Mesangial cell (primary cell): ENCODE data around the gene CTNS. TPM values are rescaled to one million over a fixed set of nuclear protein-coding genes. Genes with fewer than 3 reads are reported as not detected.

ENCODE experiments used
- total RNA-seq: library from RNA; depleted of rRNA; stranded (reverse); fragments of >200 nt; gene quantifications from 2 replicates; pipeline ENCODE4 v1.2.3, GENCODE V29; 2015

The CTNS gene
- 21.0 and 37.0 TPM in 2 replicates for total RNA-seq

GRCh38 chr17:3636154-3636907 lies at the start of gene CTNS, which contains the start of gene SHPK:
Gene CTNS, plus strand, starts transcription at chr17:3636760. Its CDS starts 3,447 bp downstream, at chr17:3640207.
Gene SHPK, minus strand, starts transcription at chr17:3636250. Its CDS starts 31 bp downstream, at chr17:3636219.

DNA sequence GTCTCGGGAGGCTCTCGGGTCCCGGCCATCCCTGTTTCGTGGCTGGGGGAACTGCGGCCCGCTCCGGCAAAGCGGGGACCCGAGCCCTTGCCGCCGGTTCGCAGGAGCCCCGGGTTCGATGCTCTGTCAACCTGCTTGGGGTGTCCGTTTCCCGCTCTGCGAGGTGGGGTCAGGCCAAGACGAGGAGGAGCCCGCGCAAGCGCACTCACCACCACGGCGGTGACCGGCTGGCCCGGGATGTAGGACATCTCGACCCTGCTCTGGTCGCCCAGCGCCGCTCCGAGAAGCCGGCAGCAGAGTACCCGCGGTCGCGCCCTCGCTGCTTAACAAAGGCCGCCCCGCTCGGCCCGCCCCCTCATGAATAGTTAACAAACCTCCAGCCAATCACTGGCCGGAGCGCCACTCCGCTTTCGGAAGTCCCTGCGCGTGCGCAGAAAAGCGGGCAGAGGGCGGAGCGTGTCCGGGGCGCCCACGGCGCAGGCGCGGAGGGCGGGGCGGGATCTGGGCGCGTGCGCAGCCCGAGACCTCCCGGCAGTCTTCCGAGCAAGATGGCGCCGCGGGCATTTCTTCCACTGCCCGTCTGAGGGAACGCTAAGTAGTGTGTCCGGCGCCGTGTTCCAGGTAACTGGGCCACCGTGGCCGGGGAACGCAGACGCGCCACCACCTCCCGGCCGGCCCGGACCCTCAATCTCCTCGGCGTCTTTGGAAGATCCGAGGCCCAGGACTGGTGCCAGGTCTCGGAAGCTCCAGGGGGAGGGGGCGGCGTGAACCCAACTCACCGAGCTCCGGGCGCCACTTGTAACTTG lies 31.9 kb downstream of the CTNS start, which contains the start of the genes EMC6 and TAX1BP3:
TSS of gene EMC6 (plus strand) at position 534 of the 806 bp plus-strand sequence. CDS start 335 bp downstream, outside the sequence.
TSS of gene TAX1BP3 (minus strand) at position 300 of the 806 bp plus-strand sequence. CDS start at position 248, 52 bp downstream.

DNA sequence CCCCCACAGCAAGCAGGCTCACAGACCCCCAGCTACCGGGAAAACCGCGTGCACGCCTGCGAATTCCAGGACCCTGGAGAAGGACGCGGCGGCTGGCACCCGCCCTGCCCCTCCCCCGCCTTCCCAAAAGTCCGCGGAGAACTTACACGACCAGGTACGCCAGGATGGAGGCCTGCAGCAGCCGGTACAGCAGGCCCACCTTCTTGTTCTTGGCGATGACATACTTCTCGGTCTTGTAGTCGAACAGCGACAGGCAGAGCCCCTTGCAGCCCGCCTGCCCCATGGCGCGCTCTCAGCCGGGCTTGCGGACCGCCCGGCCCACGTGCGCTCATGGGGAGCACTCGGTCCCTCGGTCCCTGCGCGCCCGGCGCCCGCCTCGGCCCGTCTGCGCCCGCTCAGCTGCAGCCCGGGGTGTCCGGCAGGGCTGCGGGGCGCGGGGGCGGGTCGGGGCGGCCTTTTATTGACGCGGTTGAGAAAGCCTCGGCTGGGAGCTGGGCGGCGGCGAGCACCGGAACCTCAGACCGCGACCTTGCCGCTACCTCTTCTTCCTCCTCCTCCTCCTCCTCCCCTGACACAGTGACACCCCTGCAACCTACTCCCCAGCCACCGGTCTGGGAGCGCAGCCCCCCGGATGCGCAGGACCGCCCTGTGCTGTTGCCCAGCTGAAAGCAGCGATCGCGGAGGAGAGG lies 59.3 kb downstream of the CTNS start, which contains the start of gene P2RX5:
TSS of gene P2RX5 (minus strand) at position 433 of the 689 bp plus-strand sequence. CDS start at position 283, 150 bp downstream.

Other genes with a start within 250 kb of the CTNS start
- not detected in 2 replicates for gene OR1E1, start 238.3 kb upstream of the CTNS start, total RNA-seq
- gene OR3A3, start 225.4 kb upstream of the CTNS start, total RNA-seq, result not detected in 2 replicates
- not detected in 2 replicates for gene OR1E2, start 202.9 kb upstream of the CTNS start, total RNA-seq
- 0.38 TPM in 1 of 2 replicates, not detected in the other for gene SPATA22, start 164.9 kb upstream of the CTNS start, total RNA-seq
- gene ASPA, start 160.8 kb upstream of the CTNS start, total RNA-seq, result not detected in 2 replicates
- 0.65 and 0.89 TPM in 2 replicates for gene TRPV3, start 78.9 kb upstream of the CTNS start, total RNA-seq
- 0.81 and 1.0 TPM in 2 replicates for gene TRPV1, start 27.3 kb upstream of the CTNS start, total RNA-seq
- gene SHPK, start 510 bp upstream of the CTNS start, total RNA-seq, result 18.7 and 24.1 TPM in 2 replicates
- gene TAX1BP3, start 31.8 kb downstream of the CTNS start, total RNA-seq, result 451 and 479 TPM in 2 replicates
- gene EMC6, start 32.1 kb downstream of the CTNS start, total RNA-seq, result 44.5 and 63.7 TPM in 2 replicates
- 9.1 and 13.2 TPM in 2 replicates for gene P2RX5, start 59.4 kb downstream of the CTNS start, total RNA-seq
- 1.5 and 17.3 TPM in 2 replicates for gene HASPIN, start 87.1 kb downstream of the CTNS start, total RNA-seq
- gene ITGAE, start 164.4 kb downstream of the CTNS start, total RNA-seq, result 11.3 and 32.9 TPM in 2 replicates
- gene NCBP3, start 209.5 kb downstream of the CTNS start, total RNA-seq, result 9.5 and 10.9 TPM in 2 replicates